Keratinocyte (primary cell): ENCODE measurements around the gene SHC3. TPM values are rescaled to one million over a fixed set of nuclear protein-coding genes. Genes with fewer than 3 reads are reported as not detected.
"Not testable (repeated sequence)": the region's sequence is repeated elsewhere in the genome, so short reads cannot be mapped to it uniquely, and the experiment has no call there.

Experiments
- DNase-seq: peaks from one replicate; pipeline ENCODE4 v3.0.0-alpha.2; 2011; ENCODE audit warnings: low read depth, missing footprints, low spot score
- FAIRE-seq: peaks from 2 replicates; lab custom pipeline; 2011; peaks lifted over from hg19 to GRCh38; lab: Jason Lieb, UNC
- H2AFZ ChIP-seq: 2 replicates; pipeline ENCODE4 v1.6.0; 2012; ENCODE audit warnings: low read length, control low read depth, inconsistent platforms; ENCODE audit not compliant: control insufficient read depth
- H3K27ac ChIP-seq: 2 replicates; pipeline ENCODE4 v1.5.1; 2011; ENCODE audit warnings: low read length; ENCODE audit not compliant: control insufficient read depth, insufficient read depth
- H3K27me3 ChIP-seq: 3 replicates; pipeline ENCODE4 v1.6.0; 2011; ENCODE audit warnings: low read length; ENCODE audit not compliant: control insufficient read depth, insufficient read depth; ENCODE audit errors: extremely low read depth
- H3K36me3 ChIP-seq, 2 experiments: 2 replicates in 1 of 2; 3 replicates in 1 of 2; pipeline ENCODE4 v1.5.1; 2011; ENCODE audit warnings: low read length in 2 of 2, mild to moderate bottlenecking in 1 of 2; ENCODE audit not compliant: control insufficient read depth in 2 of 2, insufficient read depth in 2 of 2; ENCODE audit errors: extremely low read depth in 1 of 2
- H3K4me1 ChIP-seq: 3 replicates; pipeline ENCODE4 v1.5.1; 2011; ENCODE audit warnings: low read length; ENCODE audit not compliant: control insufficient read depth, insufficient read depth; ENCODE audit errors: extremely low read depth
- H3K4me2 ChIP-seq: 3 replicates; pipeline ENCODE4 v1.6.0; 2011; ENCODE audit warnings: low read depth, low read length; ENCODE audit not compliant: control insufficient read depth, insufficient read depth; ENCODE audit errors: extremely low read depth
- H3K4me3 ChIP-seq, 3 experiments: fragments of 200-600 bp in 1 of 3; sonication (generic) in 1 of 3; 2 replicates in 2 of 3; 3 replicates in 1 of 3; pipeline ENCODE4 v1.5.1; 2011 to 2016; ENCODE audit warnings: low read length in 3 of 3, mild to moderate bottlenecking in 3 of 3, control low read depth in 2 of 3, inconsistent platforms in 1 of 3, low read depth in 1 of 3, mixed read lengths in 1 of 3, mixed run types in 1 of 3, moderate library complexity in 1 of 3; ENCODE audit not compliant: control insufficient read depth in 2 of 3, insufficient read depth in 2 of 3; ENCODE audit errors: extremely low read depth in 1 of 3
- H3K79me2 ChIP-seq: 2 replicates; pipeline ENCODE4 v1.6.0; 2012; ENCODE audit warnings: low read length; ENCODE audit not compliant: control insufficient read depth, insufficient read depth
- H3K9ac ChIP-seq: 3 replicates; pipeline ENCODE4 v1.6.0; 2011; ENCODE audit warnings: low read length; ENCODE audit not compliant: control insufficient read depth, insufficient read depth; ENCODE audit errors: extremely low read depth
- H3K9me1 ChIP-seq: 3 replicates; pipeline ENCODE4 v1.6.0; 2011; ENCODE audit warnings: low read length; ENCODE audit not compliant: control insufficient read depth, insufficient read depth; ENCODE audit errors: extremely low read depth
- H3K9me3 ChIP-seq: 2 replicates; pipeline ENCODE4 v1.5.1; 2012; ENCODE audit warnings: low read depth, low read length; ENCODE audit not compliant: control insufficient read depth
- H4K20me1 ChIP-seq: 3 replicates; pipeline ENCODE4 v1.6.0; 2011; ENCODE audit warnings: low read length; ENCODE audit not compliant: control insufficient read depth, insufficient read depth; ENCODE audit errors: extremely low read depth
- EZH2 ChIP-seq: IDR thresholded peaks from one replicate; pipeline ENCODE4 v1.6.1; 2012; ENCODE audit warnings: inconsistent platforms, mild to moderate bottlenecking, low read length, moderate library complexity
- dilution Hi-C: fragments of 300-500 bp; cut with MboI; formaldehyde crosslinking; loops from one replicate; pipeline ENCODE4 v1.7.0; 2020; ENCODE audit warnings: low sequenced_read_pairs; ENCODE audit not compliant: extremely low pct_ligation_motif_present
- polyA plus RNA-seq, 5 experiments: library from polyadenylated mRNA; depleted of rRNA in 3 of 5; stranded (reverse) in 3 of 5; stranded (forward) in 1 of 5; unstranded in 1 of 5; fragments of >200 nt; gene quantifications; 1 replicate in 1 of 5; 2 replicates in 3 of 5; 3 replicates in 1 of 5; pipeline versions ENCODE4 v1.2.1 to v1.2.3, GENCODE V29; 2011 to 2012; ENCODE audit warnings: missing spikeins in 2 of 5, low read depth in 1 of 5, low replicate concordance in 1 of 5
- TF ChIP-seq, protein P1 (sequence below), 3 experiments: IDR thresholded peaks in 1 of 3; conservative IDR thresholded peaks in 1 of 3; optimal IDR thresholded peaks in 1 of 3; 2 replicates in 2 of 3; 3 replicates in 1 of 3; pipeline versions ENCODE3 to v1.5.1; 2011; ENCODE audit warnings: low read length in 3 of 3, mild to moderate bottlenecking in 3 of 3, moderate library complexity in 2 of 3, control low read depth in 1 of 3, inconsistent platforms in 1 of 3; ENCODE audit not compliant: insufficient read depth in 2 of 3; ENCODE audit errors: extremely low read depth in 1 of 3

The SHC3 gene
- polyA plus RNA-seq, 1 donor (not counting 4 experiments of a cell fraction or from before 2014, with no cell fraction given) = 0.03 TPM

- Histone ChIP-seq H3K36me3 (no peaks in the 10 kb centered on the region), H3K79me2 (no peaks in the 10 kb centered on the region), H3K27me3 (no peaks in the 10 kb centered on the region), H3K9me1 (no peaks in the 10 kb centered on the region), H3K27ac (no peak overlapping the region), H4K20me1 (no peaks in the 10 kb centered on the region), H3K4me2 (no peak overlapping the region), H3K4me1 (no peaks in the 10 kb centered on the region), H2AFZ (no peak overlapping the region), H3K9me3 (no peaks in the 10 kb centered on the region), H3K9ac (no peak overlapping the region), H3K4me3 (no peak overlapping the region)
- dilution Hi-C loops = no loop called here
- no peak for TF ChIP-seq EZH2
- TF ChIP-seq, protein P1, sequence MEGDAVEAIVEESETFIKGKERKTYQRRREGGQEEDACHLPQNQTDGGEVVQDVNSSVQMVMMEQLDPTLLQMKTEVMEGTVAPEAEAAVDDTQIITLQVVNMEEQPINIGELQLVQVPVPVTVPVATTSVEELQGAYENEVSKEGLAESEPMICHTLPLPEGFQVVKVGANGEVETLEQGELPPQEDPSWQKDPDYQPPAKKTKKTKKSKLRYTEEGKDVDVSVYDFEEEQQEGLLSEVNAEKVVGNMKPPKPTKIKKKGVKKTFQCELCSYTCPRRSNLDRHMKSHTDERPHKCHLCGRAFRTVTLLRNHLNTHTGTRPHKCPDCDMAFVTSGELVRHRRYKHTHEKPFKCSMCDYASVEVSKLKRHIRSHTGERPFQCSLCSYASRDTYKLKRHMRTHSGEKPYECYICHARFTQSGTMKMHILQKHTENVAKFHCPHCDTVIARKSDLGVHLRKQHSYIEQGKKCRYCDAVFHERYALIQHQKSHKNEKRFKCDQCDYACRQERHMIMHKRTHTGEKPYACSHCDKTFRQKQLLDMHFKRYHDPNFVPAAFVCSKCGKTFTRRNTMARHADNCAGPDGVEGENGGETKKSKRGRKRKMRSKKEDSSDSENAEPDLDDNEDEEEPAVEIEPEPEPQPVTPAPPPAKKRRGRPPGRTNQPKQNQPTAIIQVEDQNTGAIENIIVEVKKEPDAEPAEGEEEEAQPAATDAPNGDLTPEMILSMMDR (optimal IDR thresholded peaks at IDR 0.05 in 1 of 3, IDR thresholded peaks at IDR 0.05 in 1 of 3, conservative IDR thresholded peaks at IDR 0.05 in 1 of 3; ENCODE audit: extremely low read depth in 1 of 3, insufficient read depth in 2 of 3, low read length in 3 of 3) = no peak
- no peak for DNase-seq
- no peak for FAIRE-seq
Observed at GRCh38 chr9:89212171-89212570, 33.6 kb upstream of the SHC3 start.

GRCh38 chr9:89209311-89209710, 30.7 kb upstream of the SHC3 start:
- H2AFZ ChIP-seq = not testable (repeated sequence)

GRCh38 chr9:89207026-89207425, 28.4 kb upstream of the SHC3 start:
- Histone ChIP-seq H3K36me3 (no peaks in the 10 kb centered on the region), H3K79me2 (no peaks in the 10 kb centered on the region), H3K4me1 (no peaks in the 10 kb centered on the region), H3K4me3 (no peak overlapping the region), H3K27ac (no peak overlapping the region), H3K27me3 (no peaks in the 10 kb centered on the region), H2AFZ (no peak overlapping the region), H4K20me1 (no peaks in the 10 kb centered on the region), H3K9me1 (no peaks in the 10 kb centered on the region), H3K9me3 (no peaks in the 10 kb centered on the region), H3K9ac (no peak overlapping the region), H3K4me2 (no peak overlapping the region)
- dilution Hi-C loops = no loop called here
- DNase-seq (no peak), FAIRE-seq (no peak)
- TF ChIP-seq EZH2 = no peak
- TF ChIP-seq, protein P1 (optimal IDR thresholded peaks at IDR 0.05 in 1 of 3, IDR thresholded peaks at IDR 0.05 in 1 of 3, conservative IDR thresholded peaks at IDR 0.05 in 1 of 3; ENCODE audit: extremely low read depth in 1 of 3, insufficient read depth in 2 of 3, low read length in 3 of 3) = no peak

More at GRCh38 chr9:89209311-89209710, 30.7 kb upstream of the SHC3 start:
- H3K79me2 ChIP-seq, H3K4me1 ChIP-seq, H3K9me1 ChIP-seq, dilution Hi-C loops, FAIRE-seq, H3K27me3 ChIP-seq, DNase-seq, H3K4me2 ChIP-seq, H3K9ac ChIP-seq, H3K4me3 ChIP-seq, H3K36me3 ChIP-seq, H3K27ac ChIP-seq, H4K20me1 ChIP-seq, H3K9me3 ChIP-seq: not testable (repeated sequence)
